ENCODE measurements around the gene PIGS.

The PIGS gene

DNA sequence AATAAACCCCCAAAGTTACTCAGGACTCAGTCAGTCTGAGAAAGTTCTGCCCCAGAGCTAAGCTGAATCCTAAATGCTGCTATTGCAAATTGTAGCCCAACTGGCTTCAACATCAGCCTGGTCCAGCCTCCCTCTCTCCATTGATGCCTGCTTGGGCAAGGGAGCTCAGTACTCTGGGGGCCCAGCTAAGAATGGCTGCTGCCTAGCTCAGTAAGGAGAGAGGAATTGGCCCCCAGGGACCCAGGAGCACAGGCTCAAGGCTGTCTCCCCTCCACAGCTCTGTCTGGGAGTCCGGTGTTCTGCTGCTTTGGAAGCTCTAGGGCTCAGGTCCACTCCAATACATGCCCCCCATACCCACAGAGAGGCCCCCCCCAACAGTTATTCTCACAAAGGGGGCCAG, 20.5 kb downstream of the PIGS start:
- DNase-seq (ENCODE audit: low read depth in 3 of 3) = no peak

DNA sequence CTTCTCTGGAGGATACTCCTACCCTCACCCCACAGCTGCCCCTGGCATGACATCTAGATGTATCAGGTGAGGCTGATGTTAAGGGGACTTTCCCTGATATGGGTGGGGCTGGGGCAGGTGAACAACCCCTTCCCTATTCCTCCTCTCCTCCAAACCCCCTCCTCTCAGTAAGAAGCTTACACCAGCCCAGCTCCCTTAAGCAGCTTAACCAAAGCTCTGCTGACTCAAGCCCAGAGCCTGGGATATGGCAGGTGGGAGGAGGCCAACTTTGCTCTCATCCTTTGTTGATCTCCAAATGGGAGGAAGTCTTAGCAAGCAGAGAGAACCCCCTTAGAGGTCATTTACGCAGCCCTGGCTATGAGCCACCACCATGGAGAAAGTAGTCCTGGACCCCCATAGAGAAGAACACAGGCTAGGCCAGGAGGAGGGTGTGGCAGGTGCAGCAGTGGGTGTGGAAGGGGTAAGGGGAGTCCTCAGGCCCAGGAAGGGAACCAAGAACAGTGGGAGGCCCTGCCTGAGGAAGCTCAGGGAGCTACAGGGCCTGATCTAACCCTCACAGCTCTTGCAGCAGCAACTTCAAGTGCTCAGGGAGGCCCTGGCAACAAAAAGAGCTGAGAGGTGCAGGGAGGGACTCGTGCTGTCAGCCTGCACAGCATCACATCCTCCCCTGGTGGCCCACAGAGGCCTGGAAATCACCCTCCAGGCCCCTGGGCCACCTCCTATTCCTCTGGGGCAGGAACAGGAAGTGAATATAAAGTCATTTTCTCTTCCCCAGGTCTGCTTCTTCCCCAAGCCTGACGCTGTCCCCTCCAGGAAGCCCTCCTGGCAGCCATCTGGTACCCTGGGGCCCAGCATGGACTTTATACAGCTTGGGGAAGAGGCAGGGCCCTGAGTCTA, 21.8 kb downstream of the PIGS start:
- DNase-seq (ENCODE audit: low read depth in 3 of 3) = peak in 2 of 3 donors; percentile 26 to 46

DNA sequence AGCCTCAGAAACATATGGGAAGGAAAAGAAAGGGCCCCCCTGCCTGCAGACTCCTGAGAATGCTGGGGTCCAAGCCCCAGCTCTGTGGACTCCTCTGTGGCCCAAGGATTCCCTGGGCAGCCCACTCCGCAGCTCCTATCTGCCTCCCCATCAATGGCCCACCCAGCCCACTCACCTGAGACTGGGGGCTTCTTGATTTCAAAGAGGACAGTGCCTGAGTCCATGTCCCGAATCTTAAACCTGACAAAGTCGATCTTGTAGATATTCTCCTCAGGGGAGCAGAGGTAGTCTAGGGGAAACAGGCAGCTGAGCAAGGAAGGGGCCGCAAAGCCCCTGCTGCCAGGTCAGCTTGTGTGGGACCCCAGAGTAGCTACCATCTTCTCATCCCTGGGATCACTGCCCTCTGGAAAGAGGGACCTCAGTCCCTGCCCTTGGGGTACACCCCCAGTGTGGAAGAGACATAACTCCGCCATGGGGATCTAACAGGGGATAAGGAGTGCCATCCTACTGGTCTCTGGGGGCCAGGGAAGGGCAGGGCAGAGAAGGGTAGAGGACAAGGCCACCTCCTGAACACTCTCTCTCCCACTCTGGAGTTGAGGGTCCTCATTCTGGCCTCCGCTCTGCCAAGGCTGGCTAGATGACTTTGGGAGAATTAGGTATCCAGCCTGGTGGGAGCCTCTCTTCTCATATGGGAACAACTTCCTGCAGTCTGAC, 22.8 kb downstream of the PIGS start:
- DNase-seq (ENCODE audit: low read depth in 3 of 3) = no peak

DNA sequence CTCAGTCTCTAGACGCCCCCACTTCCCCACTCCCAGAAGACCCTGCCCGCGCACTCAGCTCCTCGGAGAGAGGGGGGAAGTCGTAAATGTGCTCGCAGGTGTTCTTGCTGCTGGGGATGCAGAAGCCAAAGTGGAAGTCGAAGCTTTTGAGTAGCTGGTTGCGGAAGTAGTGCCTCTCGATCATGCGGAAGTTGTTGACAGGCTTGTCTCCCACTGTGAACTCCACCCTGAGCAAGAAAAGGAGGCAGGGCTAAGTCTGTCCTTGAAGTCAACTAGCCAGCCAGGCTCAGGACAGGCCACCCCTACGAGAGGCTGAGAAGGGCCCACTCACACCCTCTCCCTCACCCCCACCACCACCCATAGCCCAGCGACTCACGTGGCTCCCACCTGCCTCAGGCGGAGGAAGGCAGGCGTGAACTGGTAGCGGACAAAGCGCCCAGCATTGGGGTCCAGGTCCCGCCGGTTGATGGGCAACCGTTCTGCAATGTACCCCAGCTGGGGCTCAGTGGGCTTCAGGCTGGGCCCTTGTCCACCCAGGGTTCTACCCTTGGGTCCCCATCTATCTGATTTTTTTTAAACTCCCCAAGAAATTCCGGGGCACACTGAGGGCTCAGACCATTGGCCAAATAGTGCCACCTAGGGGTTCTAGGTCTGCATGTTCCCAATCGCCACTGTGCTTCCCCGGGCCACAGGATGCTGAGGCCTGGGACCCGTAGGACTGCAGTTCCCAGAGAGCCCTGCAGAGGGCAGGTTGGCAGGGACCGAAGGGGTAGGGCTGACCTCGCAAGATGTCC, 23.5 kb downstream of the PIGS start:
- DNase-seq (ENCODE audit: low read depth in 3 of 3) = peak; percentile 65 to 67 (median 65)

DNA sequence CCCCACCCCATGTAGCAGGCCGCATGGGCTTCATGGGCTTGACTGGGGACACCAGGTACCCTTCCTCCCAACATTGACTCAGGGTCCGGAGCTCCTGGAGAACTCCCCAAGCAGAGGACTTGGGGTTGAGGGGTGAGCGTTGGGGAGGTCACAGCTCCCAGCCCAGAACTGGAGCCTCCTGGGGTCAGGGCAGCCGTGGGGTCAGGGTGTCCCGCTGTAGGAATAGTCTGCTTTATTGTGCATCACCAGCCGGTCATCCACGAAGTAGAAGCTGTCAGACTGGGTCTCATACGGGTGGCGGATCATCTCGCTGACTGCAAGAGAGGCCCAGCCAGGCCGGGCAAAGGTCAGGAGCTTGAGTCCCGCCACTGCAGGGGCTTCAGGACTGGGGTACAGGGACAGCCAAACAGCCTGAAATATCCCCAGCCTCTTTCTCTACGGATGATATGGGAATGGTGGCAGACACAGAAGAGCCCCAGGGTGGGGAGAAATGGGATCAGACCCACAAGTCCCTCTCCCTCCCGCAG, 24.2 kb downstream of the PIGS start:
- no peak for DNase-seq (ENCODE audit: low read depth in 3 of 3)

DNA sequence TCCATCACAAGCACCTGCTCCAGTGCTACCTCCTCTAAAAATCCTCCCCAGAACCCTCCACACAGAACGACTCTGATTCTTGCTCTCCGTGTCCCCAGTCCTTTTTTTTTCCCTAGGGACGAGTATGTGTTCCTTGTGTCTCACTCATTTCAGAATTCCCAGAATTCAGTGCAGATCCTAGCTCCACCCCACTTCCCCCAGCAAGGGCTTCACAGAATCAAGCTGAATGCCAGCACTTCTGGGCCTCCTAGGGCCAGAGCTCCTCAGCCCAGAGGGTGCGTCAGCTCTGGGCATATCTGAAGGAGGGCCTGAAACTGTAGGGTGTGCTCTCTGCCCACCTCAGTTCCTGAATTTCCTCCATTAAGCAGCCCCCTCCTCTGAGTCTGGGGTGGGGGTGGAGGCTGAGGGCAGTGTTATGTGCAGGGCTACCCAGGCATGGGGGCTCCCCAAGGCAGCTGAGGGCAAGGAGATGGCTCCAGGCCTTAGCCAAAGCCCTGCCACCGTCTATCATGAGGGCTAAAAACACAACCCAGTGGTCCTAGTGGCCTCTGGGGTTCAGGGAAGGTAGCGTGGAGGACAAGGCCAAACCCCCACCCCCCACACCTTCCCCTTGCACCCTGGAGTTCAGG, 25.4 kb downstream of the PIGS start:
- no peak for DNase-seq (ENCODE audit: low read depth in 3 of 3)

DNA sequence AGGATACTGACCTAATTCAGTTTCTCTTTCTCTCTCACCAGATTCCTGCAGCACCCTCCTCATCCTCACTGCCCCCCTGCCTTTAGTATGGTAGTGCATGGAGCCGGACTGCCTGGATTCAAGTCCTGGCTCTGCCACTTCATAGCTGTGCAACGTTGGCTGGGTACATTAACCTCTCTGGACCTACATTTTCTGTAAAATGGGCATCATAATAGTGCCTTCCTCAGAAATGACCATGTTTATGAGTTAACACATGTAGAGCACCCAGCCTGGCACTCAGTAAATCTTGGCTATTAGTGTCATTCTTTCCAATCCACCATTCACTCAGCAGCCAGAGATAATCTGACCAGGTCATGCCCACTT, 26.2 kb downstream of the PIGS start:
- no peak for DNase-seq (ENCODE audit: low read depth in 3 of 3)

DNA sequence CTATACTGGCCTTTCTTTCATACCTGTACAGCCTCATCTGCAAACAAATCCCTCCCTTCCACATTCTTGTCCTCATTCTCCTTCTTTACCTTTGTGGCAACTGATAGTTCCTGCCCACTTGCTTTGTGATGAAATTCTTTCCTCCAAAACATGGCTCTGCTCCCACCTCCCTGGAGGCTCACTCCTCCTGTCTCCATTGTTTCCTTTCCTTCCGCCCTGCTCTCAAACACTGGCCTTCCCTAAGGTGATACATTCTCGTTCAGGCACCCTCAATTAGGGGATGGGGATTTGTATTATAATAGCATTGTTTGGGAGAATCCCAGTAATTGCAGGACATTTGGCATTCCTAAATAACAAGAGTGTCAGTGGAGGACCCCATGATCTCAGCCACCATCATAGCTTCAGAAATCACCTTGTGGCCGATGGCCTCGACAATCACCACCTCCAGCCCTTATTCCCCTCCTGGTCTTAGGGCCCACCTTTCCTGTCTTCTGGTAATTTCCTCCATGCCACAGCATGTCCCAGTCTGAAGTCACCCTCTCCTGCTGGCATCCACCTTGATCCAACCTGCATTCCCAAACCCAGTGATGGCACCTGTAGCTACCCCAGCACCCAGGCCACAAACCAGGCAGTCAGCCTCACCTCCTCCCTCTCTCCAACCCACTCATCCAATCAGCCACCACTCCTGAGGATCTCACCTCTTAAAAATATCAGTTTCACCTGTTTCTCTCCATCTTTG, 26.8 kb downstream of the PIGS start:
- DNase-seq (ENCODE audit: low read depth in 3 of 3) = no peak

DNA sequence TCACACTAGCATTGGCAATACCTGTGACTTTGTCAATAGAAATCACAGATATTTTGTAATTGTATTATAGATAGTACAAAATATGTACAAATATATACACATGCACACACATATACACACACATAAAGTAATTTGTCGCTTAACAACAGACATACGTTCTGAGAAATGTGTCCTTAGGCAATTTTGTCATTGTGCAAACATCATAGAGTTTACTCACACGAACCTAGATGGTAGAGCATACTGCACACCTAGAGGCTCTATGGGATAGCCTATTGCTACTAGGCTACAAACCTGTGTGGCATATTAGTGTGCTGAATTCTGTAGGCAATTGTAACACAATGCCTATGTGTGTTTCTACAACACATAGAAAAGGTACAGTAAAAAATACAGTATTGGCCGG, 29.9 kb downstream of the PIGS start:
- DNase-seq (ENCODE audit: low read depth in 3 of 3) = no peak

DNA sequence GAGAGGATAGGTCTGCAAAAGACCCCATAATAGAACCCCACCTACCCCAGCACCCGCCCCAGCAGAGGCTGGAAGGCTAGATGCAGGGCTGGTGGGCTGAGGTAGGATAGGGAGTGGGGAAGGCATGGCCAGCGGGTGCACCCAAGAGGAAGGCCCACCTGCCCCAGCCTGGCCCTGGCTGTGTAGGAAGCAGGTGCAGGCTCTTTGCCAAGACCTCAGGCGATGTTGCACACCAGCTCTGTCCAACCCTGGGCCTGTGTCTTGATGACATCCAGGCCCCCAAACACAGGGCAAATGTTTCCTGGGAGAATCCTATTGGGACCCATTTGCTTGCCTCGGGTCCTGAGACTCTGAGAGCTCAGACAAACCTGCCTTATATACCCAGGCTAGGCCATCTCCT, 31.1 kb downstream of the PIGS start:
- no peak for DNase-seq (ENCODE audit: low read depth in 3 of 3)

DNA sequence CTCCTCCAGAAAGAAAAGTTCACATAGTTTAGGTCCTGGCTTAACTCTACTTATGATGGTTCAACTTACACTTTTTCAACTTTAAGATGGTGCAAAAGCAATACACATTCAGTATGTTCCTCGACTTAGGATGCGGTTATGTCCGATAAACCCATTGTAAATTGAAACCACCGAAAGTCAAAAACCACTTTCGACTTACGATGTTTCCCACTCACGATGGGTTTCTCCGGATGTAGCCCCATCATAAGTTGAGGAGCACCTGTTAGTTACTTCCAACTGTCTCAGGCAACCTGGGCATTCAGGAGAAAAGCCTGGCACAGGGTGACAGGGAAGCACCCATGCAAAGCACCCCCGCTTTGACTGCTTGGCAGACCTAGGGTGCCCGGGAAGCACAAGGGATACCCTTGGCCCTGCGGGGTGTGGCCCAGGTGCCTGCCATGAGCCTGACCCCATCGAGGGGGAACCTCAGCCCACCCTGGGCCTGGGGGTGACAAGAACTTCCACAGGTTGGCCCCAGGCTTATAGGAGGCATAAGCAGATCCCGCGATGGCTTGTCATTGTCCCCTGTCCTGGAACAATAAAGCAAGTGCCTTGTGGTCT, 32.9 kb downstream of the PIGS start:
- no peak for DNase-seq (ENCODE audit: low read depth in 3 of 3)

DNA sequence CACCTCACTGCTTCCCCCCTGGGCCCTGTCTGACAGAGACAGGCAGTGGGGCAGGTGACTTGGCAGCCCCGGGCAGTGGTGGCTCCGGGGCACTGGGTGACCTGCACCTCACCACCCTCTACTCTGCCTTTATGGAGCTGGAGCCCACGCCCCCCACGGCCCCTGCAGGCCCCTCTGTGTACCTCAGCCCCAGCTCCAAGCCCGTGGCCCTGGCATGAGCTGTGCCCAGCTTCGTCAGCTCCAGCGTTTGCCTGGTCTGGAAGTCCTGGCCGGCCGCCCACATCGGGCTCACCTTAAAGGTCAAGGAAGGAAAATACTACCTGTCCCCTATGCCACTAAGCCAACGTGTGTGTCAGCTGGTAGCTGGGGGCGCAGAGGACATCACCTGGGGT, 34.1 kb downstream of the PIGS start:
- DNase-seq (ENCODE audit: low read depth in 3 of 3) = no peak

DNA sequence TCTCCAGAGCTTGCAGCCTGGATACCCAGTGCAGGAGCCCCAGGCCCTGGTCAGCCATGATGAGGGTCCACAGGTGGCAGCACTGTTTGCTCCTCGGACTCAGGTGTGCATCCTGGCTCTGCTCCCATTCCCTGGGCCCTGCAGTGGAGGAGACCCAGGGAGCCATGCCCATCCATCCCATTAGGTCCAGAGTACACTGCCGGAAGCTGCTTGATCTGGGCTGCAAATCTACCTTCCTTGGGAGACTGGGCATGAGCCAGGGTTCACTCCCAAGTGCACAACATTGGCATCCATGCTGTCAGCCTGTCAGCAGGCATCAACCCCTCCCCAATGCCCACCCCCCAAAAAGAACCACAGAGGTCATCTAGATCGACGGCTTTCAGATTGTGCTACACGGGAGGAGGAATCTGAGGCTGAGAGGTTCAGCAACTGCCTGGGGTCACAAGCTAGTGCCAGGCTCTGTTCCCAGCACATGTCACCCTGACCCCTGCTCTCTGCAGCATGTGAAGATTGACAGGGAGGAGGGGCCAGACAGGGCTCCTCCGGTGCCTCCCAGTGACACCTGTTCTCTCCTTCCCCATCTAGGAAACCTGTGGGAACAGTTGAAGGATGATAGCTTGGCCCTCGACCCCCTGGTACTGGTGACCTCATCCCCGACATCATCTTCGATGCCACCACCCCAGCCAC, 34.6 kb downstream of the PIGS start:
- no peak for DNase-seq (ENCODE audit: low read depth in 3 of 3)

DNA sequence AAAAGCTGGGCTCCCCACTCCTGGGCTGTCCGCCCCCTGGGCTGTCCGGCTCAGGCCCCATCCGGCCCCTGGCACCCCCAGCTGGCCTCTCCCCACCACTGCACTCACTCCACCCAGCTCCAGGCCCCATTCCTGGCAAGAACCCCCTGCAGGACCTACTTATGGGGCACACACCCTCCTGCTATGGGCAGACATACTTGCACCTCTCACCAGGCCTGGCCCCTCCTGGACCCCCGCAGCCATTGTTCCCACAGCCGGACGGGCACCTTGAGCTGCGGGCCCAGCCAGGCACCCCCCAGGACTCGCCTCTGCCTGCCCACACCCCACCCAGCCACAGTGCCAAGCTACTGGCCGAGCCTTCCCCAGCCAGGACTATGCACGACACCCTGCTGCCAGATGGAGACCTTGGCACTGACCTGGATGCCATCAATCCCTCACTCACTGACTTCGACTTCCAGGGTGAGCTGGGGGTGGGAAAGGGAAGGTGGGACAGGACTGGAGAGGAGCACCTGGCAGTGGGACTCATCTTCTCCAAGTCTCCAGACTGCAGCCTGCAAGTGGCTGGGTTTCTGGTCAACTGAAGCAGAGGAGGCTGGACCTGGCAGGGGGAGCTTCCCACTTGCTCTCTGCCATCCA, 36.5 kb downstream of the PIGS start:
- no peak for DNase-seq (ENCODE audit: low read depth in 3 of 3)

DNA sequence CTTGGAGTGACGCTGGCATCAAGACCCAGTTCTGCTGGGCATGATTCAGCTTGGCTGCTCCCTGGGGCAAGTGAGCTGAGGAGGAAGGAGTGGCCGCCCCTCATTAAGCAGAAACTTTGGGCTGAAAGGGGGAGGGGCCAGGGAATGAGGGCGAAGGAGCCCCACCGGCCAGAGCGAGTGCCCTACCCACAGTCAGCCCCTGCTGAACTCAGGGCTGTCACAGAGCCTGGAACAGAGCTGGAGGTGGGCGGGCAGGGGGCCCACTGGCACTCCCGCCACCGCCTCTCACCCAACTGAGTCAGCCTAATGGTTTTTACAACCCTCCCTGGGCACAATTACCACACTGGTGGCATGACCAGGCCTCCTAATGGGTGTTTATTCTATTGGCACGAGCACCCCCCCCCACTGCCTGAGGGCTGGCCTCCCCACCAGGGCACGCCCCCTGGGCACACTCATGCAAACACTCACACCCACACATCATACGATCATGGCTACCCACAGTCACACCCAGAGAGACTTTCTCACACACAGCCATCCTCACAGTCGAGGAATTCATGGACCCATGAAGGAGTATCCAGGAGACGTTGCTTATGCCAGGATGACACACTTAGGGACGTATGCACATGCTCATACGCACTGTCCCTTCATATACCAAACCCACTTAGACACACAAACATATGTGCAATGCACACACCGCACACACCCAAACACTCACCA, 38.1 kb downstream of the PIGS start:
- no peak for DNase-seq (ENCODE audit: low read depth in 3 of 3)

DNA sequence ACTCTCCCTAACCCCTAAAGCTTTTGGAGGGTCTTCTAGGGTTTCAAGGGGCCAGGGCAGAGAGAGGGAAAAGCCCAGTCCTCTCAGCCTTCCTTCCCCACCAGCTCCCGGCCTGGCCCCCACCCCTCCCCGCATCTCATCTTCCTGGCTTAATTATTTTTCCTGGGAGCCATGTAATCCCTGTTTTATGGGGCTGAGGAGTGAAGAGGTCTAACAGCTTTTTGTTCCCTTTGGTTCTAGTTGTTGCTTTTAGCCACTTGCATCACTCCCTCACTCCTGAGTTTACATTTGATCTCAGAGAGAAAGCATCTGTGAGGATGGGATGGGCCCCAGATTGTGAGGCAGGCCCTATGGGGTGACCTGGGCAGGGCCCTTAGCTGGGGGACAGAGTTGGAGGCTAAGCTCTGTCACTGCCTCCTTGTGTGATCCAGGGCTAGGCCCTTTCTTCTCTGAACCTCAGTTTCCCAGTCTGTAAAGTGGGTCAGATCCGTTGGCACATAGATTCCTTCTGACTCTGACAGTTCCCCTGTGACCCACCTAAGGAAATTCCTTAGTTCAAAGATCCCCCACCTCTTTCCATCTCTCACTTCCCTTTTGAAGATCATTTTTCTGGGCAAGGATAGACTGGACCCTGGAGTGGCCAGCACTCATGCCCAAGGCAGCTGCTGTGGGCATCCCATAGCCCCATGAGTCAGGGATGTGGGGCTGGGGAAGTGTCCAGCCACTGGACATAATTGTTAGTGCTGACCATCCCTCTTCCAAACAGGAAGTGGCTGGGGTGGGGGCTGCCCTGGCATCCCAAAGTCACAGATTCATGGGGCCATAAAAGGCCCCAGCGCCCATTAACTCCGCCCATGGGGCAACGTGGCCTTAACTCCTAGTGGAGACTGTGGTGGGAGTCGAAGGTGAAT, 39.0 kb downstream of the PIGS start:
- no peak for DNase-seq (ENCODE audit: low read depth in 3 of 3)

DNA sequence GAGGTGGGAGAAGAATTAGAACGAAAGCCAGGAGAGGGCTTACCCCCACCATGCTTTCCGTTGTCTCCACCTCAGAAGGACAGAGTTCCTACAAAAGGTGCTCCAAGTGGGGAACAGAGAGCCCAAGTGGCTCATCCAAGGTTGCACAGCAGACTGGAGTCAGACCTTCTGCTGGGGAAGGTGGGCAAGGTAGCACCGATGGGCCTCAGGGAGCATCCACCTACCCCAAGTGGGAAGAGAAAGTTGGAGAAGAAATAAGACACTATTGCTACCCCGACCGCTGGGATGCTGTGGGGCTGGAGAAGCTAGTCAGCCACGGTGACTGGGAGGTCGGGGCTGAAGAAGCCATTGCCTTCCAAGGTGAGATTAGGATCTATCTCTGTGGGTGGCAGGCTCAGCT, 40.4 kb downstream of the PIGS start:
- no peak for DNase-seq (ENCODE audit: low read depth in 3 of 3)

DNA sequence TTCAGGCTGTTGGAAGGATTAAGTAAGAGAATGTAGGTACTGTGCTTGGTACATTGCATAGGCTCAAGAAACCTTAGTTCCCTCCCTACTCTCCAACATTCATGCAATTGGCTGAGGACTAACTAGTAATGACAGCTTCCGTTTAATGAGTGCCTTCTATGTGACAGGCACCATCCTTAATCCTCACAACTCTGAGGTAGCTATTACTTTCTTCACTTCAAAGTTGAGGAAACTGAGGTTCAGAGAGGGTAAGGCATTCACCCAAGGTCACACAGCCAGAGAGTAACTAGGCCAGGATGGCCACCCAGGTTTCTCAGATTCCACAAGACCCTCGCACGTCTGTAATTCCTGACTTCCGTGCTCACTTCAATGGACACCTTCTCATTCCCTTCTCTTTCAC, 41.1 kb downstream of the PIGS start:
- no peak for DNase-seq (ENCODE audit: low read depth in 3 of 3)
